ENCODE data around the gene CEP44. TPM values are rescaled to one million over a fixed set of nuclear protein-coding genes. Genes with fewer than 3 reads are reported as not detected.

The CEP44 gene
- polyA plus RNA-seq, 1 donor (not counting 4 experiments of a cell fraction or from before 2014, with no cell fraction given): 8.0 TPM

DNA sequence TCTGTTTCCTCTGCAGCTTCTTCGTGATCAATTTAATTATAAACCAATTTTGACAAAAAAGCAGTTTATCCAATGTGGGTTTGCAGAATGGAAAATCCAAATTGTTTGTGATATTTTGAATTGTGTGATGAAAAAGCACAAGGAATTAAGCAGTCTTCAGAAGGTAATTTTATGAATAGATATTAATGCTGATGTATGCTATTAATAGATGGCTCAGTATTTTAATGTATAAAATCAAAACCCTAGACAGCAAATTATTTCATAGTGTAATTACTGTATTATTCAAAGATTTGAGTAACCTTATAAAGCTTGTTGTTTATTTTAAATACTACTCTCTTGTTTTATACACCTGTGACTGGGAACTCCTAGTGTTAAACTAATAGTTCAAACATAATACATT, 20.0 kb downstream of the CEP44 start:
- Histone ChIP-seq H3K4me2 (ENCODE audit: control insufficient read depth, extremely low read depth, insufficient read depth, low read depth, low read length) (no peak overlapping the region), H3K9me3 (ENCODE audit: control insufficient read depth, low read depth, low read length) (no peaks in the 10 kb centered on the region), H3K9me1 (ENCODE audit: control insufficient read depth, extremely low read depth, insufficient read depth, low read length) (no peaks in the 10 kb centered on the region), H4K20me1 (ENCODE audit: control insufficient read depth, extremely low read depth, insufficient read depth, low read length) (no peaks in the 10 kb centered on the region), H3K36me3 (ENCODE audit: control insufficient read depth in 2 of 2, extremely low read depth in 1 of 2, insufficient read depth in 2 of 2, low read length in 2 of 2) (no peaks in the 10 kb centered on the region), H3K79me2 (ENCODE audit: control insufficient read depth, insufficient read depth, low read length) (no peaks in the 10 kb centered on the region), H2AFZ (ENCODE audit: control insufficient read depth, low read length) (no peak overlapping the region), H3K27me3 (ENCODE audit: control insufficient read depth, extremely low read depth, insufficient read depth, low read length) (no peaks in the 10 kb centered on the region), H3K4me3 (ENCODE audit: control insufficient read depth in 2 of 3, extremely low read depth in 1 of 3, insufficient read depth in 2 of 3, low read depth in 1 of 3, low read length in 3 of 3) (no peak overlapping the region), H3K9ac (ENCODE audit: control insufficient read depth, extremely low read depth, insufficient read depth, low read length) (no peak overlapping the region), H3K27ac (ENCODE audit: control insufficient read depth, insufficient read depth, low read length) (no peak overlapping the region), H3K4me1 (ENCODE audit: control insufficient read depth, extremely low read depth, insufficient read depth, low read length) (no peaks in the 10 kb centered on the region)
- dilution Hi-C loops (cut with MboI; ENCODE audit: extremely low pct_ligation_motif_present, low sequenced_read_pairs): no loop called here
- DNase-seq (ENCODE audit: low read depth, low spot score) (no peak), FAIRE-seq (no peak)
- TF ChIP-seq EZH2 (IDR thresholded peaks at IDR 0.05; ENCODE audit: low read length): no peak
- TF ChIP-seq, protein P1, sequence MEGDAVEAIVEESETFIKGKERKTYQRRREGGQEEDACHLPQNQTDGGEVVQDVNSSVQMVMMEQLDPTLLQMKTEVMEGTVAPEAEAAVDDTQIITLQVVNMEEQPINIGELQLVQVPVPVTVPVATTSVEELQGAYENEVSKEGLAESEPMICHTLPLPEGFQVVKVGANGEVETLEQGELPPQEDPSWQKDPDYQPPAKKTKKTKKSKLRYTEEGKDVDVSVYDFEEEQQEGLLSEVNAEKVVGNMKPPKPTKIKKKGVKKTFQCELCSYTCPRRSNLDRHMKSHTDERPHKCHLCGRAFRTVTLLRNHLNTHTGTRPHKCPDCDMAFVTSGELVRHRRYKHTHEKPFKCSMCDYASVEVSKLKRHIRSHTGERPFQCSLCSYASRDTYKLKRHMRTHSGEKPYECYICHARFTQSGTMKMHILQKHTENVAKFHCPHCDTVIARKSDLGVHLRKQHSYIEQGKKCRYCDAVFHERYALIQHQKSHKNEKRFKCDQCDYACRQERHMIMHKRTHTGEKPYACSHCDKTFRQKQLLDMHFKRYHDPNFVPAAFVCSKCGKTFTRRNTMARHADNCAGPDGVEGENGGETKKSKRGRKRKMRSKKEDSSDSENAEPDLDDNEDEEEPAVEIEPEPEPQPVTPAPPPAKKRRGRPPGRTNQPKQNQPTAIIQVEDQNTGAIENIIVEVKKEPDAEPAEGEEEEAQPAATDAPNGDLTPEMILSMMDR (optimal IDR thresholded peaks at IDR 0.05 in 1 of 3, IDR thresholded peaks at IDR 0.05 in 1 of 3, conservative IDR thresholded peaks at IDR 0.05 in 1 of 3; ENCODE audit: extremely low read depth in 1 of 3, insufficient read depth in 2 of 3, low read length in 3 of 3): no peak

DNA sequence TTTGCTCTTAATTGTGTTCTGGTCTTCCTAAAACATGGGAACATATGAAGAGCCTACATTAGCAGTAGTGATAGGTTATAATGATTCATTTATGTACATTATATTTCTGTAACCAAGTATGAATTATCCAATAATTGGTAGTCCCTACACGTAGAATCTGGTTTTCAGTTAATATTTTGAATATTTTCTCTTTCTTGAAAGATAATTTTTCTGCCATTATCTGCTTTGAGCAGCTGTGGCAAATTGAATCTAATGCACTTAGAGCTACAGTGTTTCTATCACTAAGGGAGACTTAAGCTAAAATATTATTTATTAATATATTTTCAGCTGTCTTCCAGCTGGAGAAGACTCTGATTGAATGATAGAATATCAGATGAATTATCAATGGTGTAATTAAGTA, 21.0 kb downstream of the CEP44 start:
- no peaks in the 10 kb centered on the region for H3K9me3 ChIP-seq (ENCODE audit: control insufficient read depth, low read depth, low read length)
- H3K79me2 ChIP-seq (ENCODE audit: control insufficient read depth, insufficient read depth, low read length): no peaks in the 10 kb centered on the region
- no peak for TF ChIP-seq EZH2 (IDR thresholded peaks at IDR 0.05; ENCODE audit: low read length)
- TF ChIP-seq, protein P1 (optimal IDR thresholded peaks at IDR 0.05 in 1 of 3, IDR thresholded peaks at IDR 0.05 in 1 of 3, conservative IDR thresholded peaks at IDR 0.05 in 1 of 3; ENCODE audit: extremely low read depth in 1 of 3, insufficient read depth in 2 of 3, low read length in 3 of 3): no peak
- DNase-seq (ENCODE audit: low read depth, low spot score): no peak
- no peak overlapping the region for H2AFZ ChIP-seq (ENCODE audit: control insufficient read depth, low read length)
- no peak overlapping the region for H3K27ac ChIP-seq (ENCODE audit: control insufficient read depth, insufficient read depth, low read length)
- no peak overlapping the region for H3K4me3 ChIP-seq (ENCODE audit: control insufficient read depth in 2 of 3, extremely low read depth in 1 of 3, insufficient read depth in 2 of 3, low read depth in 1 of 3, low read length in 3 of 3)
- H3K27me3 ChIP-seq (ENCODE audit: control insufficient read depth, extremely low read depth, insufficient read depth, low read length): no peaks in the 10 kb centered on the region
- no peak overlapping the region for H3K9ac ChIP-seq (ENCODE audit: control insufficient read depth, extremely low read depth, insufficient read depth, low read length)
- no peaks in the 10 kb centered on the region for H3K9me1 ChIP-seq (ENCODE audit: control insufficient read depth, extremely low read depth, insufficient read depth, low read length)
- no peaks in the 10 kb centered on the region for H3K36me3 ChIP-seq (ENCODE audit: control insufficient read depth in 2 of 2, extremely low read depth in 1 of 2, insufficient read depth in 2 of 2, low read length in 2 of 2)
- H3K4me2 ChIP-seq (ENCODE audit: control insufficient read depth, extremely low read depth, insufficient read depth, low read depth, low read length): no peak overlapping the region
- dilution Hi-C loops (cut with MboI; ENCODE audit: extremely low pct_ligation_motif_present, low sequenced_read_pairs): no loop called here
- H4K20me1 ChIP-seq (ENCODE audit: control insufficient read depth, extremely low read depth, insufficient read depth, low read length): no peaks in the 10 kb centered on the region
- no peak for FAIRE-seq
- H3K4me1 ChIP-seq (ENCODE audit: control insufficient read depth, extremely low read depth, insufficient read depth, low read length): no peaks in the 10 kb centered on the region
